Activated CD8-positive, alpha-beta memory T cell treated with anti-CD3 and anti-CD28 coated beads, Interleukin-2, amount 50 U/mL, for 1 hour (primary cell): ENCODE results near the gene ECM1.

Experiments
- DNase-seq: peaks from one replicate; pipeline ENCODE4 v3.0.0-alpha.2; 2020; ENCODE audit errors: extremely low read depth

The ECM1 gene

DNA sequence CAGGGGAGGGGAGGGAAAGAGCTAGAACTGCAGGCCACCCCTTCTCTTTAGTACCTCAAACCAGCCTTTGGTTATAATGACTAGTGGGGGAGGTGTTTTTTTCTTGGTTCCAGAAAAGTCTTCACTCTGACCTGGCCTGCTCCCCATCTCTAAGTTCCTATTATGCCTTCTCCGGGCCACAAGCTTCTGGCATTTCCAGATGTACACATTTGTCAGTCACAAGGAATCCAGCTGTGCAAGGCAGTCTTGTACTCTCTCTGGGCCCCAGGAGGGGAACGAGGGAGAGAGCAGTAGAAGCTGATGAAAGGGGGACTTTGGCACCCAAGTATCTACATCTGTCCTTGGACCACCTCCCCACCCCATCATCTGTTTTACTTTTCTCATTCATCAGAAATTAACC lies 4.9 kb downstream of the ECM1 start:
- DNase-seq: no peak

DNA sequence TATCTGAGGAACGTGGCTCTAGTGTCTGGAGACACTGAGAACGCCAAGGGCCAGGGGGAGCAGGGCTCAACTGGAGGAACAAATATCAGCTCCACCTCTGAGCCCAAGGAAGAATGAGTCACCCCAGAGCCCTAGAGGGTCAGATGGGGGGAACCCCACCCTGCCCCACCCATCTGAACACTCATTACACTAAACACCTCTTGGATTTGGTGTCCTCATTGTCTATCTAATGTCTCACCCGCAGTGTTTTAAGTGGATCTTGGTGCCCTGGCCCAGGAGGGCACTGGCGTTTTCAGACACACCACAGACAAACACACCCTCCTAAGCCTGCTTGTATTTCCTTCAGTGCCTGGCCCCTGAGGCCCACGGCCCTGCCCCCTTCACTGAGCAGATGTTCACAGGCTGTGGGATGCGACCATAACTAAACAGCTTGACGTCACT lies 5.5 kb downstream of the ECM1 start:
- no peak for DNase-seq

DNA sequence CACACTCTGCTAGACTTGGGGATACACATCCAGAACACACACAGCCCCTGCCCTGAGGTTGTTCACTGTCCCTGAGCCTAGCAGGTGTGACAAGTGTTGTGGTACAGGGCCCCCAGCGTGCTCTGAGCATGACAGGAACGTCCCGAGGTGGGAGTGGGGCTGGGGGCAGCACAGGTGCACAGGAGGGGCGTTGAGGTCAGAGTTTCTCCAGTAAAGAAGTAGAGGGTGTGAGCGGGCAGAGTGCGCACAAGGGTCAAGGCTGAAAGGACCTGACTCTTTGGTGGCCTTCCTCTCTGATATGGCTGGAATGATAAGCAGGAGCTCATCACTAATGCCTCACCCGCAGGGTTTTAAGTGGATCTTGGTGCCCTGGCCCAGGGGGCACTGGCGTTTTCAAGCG lies 6.4 kb downstream of the ECM1 start:
- no peak for DNase-seq

DNA sequence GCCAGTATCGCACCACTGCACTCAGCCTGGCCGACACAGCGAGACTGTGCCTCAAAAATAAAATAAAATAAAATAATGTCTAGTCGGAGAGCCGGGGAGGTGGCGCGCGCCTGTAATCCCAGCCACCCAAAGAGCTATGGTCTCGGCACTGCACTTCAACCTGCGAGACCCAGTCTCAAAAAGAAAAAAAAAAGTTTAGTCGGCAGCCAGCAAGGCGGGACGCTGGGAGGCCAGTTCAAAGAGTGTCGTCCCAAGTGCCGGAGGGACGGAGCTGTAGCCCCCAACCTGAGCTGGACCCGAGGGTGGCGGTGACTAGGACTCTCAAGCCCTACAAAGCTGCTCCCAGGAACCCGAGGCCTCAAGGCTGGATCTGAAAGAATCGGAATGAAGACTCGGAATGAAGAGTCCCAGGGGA lies 7.0 kb downstream of the ECM1 start:
- no peak for DNase-seq

DNA sequence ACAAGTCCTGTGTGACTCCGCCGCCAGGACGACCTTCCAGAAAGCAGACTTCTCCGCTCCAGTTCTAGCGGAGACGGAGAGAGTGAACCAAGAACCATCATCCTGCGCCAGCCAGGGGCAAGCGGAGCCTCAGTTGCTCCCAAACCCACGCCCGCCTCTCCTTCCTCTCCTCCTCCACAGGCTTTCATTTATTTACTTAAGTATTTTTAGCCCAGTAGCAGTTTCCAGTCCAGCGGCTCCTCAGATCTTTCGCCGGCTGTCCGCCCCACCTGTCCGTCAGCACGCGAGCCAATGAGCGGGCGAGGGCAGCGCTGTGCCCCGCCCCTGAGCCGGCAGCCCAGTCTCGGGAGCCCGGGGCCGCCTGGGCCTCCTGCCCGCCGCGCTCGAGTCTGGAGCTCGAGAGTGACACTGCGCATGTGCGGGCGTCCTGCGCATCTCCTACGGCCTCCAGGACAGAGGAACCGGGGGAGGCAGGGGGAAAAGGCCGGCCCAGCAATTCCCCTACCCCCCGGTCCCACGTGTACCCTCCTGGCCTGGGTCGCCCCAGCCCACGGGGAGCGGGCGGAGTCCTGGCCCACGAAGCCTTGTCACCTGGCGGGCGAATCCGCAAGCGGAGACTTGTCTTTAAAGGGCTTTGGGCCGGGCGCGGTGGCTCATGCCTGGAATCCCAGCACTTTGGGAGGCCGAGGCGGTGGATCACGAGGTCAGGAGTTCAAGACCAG lies 7.6 kb downstream of the ECM1 start, which contains the start of gene FALEC:
Gene FALEC (plus strand): TSS at position 425 of the 722 bp plus-strand sequence.
- DNase-seq: peak; percentile 63

DNA sequence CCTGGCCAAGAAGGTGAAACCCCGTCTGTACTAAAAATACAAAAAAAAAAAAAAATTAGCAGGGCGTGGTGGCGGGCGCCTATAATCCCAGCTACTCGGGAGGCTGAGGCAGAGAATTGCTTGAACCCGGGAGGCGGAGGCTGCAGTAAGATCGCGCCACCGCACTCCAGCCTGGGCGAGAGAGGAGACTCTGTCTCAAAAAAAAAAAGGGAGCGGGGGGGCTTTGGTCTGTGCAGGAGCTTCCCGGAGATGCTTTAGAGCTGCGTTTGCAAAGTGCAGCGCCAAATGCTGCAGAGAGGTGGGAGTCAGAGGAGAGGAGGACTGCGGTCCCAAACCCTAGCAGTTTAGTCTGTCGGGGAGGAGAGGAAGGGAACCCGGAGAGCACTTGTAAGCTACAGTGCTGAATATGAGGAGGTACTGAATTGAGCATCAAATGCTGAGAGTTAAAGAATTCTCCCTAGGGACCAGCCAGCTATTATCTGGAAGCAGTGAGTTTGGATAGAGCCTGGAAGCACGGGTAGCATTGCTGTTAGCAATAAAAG lies 8.2 kb downstream of the ECM1 start:
- no peak for DNase-seq

DNA sequence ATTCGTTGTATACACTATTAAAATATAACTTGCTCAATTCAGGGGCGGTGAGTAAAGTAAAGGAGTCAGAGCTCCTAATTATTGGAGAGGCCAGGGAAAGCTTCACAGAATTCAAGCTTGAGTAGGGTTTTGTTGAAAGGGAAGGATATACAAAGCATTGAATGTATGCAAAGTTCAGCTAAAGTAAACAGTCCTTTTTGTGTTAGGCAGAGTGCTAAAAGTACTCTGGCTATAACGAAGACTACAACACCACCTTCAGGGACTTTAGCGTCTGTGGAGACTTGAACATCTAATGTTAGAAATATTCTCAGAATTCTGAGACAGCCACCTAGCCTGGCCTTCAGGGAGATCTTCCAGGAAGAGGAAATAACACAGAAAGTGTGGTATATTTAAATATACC lies 8.7 kb downstream of the ECM1 start:
- DNase-seq: no peak

DNA sequence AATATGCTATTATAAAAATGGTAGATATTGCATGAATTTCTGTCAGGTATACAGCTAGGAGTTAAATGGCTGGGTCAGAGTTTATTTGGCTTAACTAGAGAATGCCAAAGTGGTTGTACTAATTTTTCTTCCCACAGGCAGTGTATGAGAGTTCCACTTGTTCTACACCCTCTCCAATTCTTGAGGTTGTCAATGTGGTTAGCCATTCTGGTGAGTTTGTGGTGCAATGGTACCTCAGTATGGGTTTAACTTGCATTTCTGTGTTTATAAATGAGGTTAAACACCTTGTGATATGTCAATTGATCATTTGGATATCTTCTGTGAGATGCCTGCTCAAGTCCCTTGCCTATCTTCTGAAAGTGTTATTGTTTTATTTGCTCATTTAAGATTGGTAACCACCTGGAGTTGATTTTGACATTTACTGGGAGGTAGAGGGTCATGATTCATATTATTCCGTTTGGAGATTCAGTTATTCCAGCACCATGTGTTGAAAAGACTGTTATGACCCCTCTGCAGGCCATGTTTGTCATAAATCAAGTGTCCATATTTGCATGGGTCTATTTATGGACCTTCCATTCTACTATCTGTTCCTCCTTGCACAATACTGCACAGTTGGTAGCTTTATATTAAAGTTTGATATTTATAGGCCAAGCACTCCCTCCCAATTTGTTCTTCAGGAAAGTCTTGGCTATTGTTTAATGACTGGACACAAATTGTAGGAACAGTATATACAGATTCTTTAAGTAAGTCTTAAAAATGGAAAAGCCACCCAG lies 13.5 kb downstream of the ECM1 start:
- no peak for DNase-seq

DNA sequence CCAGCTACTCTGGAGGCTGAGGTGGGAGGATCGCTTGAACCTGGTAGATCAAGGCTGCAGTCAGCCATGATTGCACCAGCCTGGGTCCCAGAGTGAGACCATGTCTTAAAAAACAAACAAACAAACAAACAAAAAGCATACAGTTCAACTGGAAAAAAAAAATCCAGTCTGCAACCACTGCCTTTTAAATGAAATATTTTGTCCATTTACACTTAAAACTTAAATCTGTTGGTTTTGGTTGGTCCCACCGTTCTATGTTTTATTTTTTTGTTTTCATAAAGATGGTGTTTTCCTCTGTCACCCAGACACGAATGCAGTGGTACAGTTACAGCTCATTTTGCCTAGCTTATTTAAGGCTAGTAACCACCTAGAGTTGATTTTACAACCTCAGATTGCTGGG lies 17.4 kb downstream of the ECM1 start:
- DNase-seq: no peak

DNA sequence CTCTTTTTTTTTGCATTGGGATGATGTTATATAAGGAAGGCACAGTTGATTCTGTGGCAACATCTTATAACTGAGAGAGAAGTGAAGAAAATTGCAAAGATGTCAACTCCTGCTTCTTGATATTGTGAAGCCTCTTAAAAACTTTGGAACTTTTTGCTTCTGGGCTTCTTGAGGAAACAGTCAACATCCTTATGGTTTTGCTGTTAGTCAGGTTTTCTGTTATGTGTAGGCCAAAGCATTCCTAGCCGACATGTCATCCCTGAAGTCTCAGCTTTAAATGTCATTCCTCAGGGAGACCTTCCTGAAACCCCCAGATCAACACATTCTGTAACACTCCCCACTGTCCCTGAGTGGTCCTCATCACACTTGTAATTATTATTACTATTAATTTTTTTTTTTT lies 20.3 kb downstream of the ECM1 start:
- no peak for DNase-seq

DNA sequence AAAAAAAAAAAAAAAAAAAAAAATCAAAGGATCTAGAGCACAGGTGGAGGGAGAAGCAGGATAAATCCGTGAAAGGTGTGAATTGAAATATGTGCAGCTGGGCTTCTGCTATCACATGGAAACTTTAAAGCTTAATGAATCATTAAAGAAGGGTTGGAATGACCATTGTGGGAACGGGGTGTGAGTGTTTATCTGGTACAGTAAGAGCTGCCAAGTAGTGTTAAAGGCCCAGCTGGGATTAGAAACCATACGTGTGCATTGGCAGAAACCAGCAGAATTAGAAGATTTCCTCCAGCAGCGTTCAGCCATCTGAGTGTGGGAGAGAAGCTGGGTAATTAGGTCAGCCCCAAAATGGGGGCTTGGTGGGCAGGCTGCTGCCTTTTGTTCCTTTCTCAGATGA lies 21.1 kb downstream of the ECM1 start:
- DNase-seq: no peak

DNA sequence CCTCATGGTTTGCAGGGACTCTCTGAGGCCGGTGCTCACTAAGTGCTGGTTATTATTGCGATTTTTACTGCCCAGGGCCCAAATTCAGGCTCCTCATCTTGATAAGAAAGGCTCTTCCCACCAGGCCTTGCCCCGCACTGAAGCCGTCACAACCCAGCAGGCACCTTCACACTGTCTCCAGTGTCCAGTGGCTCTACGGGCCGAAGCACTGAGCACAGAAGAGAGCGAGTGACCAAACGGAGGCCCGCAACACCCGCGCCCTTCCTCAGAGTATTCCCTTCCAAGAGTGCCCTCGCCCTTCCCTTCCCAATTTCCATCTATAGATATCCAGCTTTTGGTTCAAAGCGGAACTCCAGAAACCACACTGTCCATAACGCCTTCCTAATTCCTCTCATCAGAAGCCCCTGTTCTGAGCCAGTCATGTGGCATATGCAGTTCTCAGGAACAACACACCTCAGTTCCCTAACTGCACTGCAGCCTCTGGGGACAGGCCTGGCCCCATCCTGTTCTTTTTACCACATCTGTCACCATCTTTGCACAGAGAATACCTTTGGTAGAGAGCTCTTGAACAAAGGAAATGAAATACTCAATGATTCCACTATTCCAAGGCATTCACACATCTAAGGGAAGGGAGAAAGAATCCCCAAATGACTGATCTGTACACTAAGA lies 22.7 kb downstream of the ECM1 start:
- DNase-seq: no peak

DNA sequence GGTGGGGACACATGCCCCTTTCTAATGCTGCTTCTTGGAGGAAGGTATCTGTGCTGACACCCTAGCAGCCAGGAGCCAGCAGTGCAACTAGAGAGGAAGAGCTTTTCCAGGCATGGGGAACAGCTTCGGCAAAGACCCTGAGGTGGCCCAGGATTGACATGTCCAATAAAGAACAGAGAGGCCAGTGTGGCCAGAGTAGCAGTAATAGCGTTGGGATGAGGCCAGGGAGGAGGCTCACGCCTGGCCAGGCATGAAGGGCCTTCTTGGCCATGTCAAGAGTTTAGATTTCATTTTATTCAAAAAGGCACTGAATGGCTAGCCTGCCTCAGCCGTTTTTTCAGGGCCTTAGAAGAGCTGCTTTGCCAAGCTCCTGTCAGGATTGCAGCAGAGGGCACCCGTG lies 25.0 kb downstream of the ECM1 start:
- DNase-seq: no peak

DNA sequence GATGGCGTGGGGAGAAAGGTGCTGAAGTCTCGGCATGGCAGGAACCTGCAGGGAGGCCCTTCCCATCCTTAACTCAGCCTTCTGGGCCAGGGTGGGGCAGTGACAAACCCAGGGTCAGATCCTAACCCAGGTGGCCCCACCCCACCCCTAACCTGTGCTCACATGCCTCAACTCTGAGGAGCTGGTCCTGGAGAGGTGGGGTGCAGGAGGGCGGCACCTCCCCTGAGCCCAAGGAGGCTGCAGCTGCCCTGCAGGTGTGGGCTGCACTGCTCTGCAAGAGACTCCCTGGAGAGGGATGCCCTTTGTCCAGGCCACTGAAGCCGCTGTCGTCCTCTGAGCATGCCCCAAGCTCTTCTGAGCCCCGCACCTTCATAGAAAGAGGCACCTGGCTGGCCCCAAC lies 26.1 kb downstream of the ECM1 start:
- DNase-seq: no peak

DNA sequence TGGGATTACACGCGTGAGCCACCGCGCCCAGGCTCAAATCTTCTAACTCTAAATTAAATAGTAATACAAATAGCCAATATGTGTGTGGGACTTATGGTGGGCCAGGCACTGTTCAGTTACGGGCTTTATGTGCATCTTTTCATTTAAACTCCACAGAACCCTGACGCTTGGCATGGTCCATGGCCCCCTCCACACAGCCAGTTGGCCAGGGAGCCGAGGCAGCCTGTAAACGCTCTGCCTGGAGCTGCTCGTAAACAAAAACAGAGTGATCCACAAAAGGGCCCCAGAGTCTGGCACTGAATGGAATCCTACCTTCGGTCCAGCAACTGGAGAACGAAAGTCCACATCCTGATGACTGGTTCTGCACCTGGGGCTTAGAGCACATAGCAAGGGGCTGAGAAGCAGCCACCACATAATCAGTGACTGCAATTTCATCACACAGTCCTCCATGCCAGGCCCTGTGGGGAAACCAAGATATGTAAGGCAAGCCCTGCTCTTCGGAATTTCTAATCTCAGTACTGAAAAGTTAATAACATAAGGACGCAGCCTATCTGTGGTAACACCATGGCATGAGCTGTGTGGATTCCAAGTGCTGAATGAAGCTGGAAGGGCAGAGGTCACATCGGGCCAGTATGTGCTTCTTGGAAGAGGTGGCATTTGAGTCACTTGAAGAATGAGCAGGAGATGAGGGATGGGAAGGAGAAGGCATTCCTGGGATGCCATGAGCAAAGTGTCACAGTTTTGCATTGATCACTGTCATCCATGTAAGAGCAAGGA lies 27.8 kb downstream of the ECM1 start:
- no peak for DNase-seq

DNA sequence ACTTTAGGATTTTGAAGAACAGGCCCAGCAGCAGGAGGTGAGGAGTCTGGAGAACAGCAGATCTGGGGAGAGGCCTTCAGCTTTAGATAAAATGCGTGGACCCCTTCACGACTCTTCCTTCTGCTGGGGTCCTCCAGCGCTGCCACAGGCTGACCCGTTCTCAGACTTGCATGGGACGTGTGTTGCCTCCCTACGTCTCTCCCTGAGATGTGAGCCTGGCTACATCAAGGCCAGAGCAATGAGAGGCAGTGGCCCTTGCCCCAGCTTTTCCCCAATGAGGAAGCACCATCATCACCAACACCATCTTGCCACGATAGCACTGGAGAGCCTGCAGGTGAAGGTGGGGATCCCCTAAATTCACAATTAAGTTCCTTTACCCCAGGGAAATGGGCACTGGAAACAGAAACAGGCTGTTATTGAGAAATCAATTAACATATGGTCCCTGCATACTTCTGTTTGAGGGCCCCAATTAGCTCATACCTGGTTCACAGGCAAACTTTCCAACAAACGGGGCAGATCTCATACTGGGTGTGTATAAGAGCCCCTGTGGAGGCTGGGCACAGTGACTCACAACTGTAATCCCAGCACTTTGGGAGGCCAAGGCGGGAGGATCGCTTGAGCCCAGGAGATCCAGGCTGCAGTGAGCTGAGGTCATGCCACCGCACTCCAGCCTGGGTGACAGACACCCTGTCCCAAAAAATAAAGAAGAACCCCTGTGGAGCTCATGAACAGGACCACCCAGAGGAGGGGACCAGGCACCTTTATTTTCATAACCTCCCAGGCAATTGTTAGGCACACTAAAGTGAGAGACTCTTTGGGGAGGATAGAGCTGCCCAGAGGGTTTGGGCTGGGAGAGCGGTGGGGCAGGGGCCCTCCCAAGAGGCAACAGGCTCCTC lies 29.2 kb downstream of the ECM1 start:
- DNase-seq: no peak

DNA sequence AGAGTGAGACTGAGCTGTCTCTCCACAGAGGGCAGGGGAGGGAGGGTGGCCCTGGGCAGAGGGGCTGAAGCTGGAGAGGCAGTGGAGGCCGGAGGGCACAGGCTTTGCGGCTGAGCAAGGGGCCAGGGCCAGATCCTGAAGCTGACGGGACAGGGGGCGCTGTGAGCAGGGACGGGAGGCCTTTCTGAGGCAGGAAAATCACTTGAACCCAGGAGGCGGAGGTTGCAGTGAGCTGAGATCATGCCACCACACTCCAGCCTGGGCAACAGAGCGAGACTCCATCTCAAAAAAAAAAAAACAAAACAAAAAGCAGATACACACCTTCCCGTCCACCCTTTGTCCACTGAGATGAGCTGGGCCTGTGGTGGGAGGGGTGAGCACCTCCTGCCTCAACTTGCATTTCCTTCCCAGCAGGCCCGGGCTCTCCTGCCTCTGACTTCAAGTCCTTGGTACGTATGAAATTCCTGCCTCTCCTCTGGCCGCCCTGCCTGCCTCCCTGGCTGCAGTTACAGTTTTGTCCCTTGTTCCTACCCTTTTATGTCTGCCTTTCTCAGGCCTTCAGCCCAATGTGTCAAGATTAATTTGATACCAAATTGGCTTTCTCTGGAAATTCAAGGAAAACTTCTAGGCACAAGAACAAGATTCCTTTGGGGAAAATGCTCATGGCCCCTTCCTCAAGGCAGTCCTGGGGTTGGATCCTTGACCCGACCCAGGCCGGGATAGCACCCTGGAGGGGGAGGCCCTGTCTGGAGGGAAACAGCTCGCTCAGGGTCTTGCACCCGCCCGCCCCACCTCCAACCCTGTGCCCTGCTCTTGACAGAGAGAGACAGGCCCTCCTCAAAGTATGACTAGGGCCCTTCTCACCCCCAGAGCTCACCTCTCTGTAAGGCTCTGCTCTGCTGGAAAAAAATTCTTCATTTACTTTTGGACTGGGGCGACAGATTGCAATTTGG lies 30.1 kb downstream of the ECM1 start:
- DNase-seq: no peak

DNA sequence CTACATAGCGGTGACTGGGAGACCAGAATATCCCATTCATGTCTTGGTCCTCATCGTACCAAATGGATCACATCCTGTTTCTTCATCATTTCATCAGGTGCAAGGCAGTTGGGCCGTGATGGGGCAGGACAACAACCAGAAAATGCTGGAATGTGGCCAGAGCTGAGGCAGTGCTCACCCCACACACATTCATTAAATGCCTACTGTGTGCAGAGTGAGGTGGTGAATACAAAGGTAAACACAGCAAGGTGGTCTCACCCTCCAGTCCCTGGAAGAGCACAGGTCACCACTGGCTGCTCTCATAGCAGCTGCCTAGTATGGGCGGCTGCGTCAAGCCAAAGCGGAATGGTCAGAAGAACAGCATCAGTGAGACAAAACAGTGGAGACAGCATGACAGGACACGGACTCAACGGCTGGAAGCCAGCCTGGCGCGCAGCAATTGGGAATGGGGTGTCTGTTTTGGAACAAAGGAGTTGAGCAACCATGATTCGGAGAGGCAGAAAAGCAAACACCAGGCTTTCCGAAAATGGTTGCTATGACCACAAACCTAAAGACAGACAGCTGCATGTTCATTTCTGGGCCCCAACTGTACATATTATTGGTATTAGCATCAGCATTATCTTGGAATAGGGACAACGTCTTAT lies 35.7 kb downstream of the ECM1 start:
- DNase-seq: no peak

DNA sequence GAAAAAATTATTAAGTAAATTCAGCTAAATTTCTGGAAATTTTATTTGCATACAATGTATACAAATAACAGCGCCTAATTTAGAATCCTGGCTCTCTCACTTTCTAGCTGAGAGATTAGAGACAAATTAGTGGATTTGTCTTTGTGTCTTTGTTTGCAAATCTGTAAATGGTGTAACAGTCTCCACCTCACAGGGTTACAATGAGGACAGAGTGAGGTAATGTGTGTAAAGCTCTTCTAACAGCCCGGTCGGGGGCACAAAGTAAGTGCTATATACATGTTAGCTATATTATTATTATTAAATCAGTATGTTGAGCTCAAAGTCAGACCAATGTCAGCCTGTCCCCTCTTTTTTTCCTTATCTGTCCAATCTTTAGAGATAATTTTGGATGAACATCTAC lies 36.3 kb downstream of the ECM1 start:
- no peak for DNase-seq
